ENCODE data around the gene NPHP1. TPM values are rescaled to one million over a fixed set of nuclear protein-coding genes. Genes with fewer than 3 reads are reported as not detected.

Gene NPHP1
- total and polyA plus RNA-seq, 2 donors (not counting 3 experiments of a cell fraction or from before 2014, with no cell fraction given), result 2.3 to 5.9 TPM

- intact Hi-C loops (cut with micrococcal nuclease) (no loop called here), dilution Hi-C loops (cut with MboI; ENCODE audit: extremely low pct_ligation_motif_present, low sequenced_read_pairs) (no loop called here)
- Histone ChIP-seq H3K27me3 (ENCODE audit: control insufficient read depth in 2 of 2, insufficient read depth in 2 of 2, low read length in 2 of 2) (no peaks in the 10 kb centered on the region), H3K9me1 (replicated peaks; ENCODE audit: control insufficient read depth, extremely low read depth, insufficient read depth, low read length) (no peaks in the 10 kb centered on the region), H3K4me3 (replicated peaks in 1 of 3; ENCODE audit: insufficient read depth in 1 of 3, low read depth in 1 of 3, low read length in 3 of 3) (no peak overlapping the region), H3K79me2 (ENCODE audit: control insufficient read depth, insufficient read depth, low read length) (no peaks in the 10 kb centered on the region), H3K9ac (replicated peaks; ENCODE audit: extremely low read depth, insufficient read depth, low read length) (no peak overlapping the region), H3K36me3 (ENCODE audit: control insufficient read depth in 2 of 2, extremely low read depth in 1 of 2, insufficient read depth in 2 of 2, low read length in 2 of 2) (no peaks in the 10 kb centered on the region), H4K20me1 (replicated peaks; ENCODE audit: control insufficient read depth, extremely low read depth, insufficient read depth, low read length) (no peaks in the 10 kb centered on the region), H2AFZ (ENCODE audit: low read depth, low read length) (no peak overlapping the region), H3K9me3 (replicated peaks; ENCODE audit: control insufficient read depth, insufficient read depth, low read length) (no peaks in the 10 kb centered on the region), H3K27ac (ENCODE audit: insufficient read depth, low read depth, low read length) (no peak overlapping the region), H3K4me1 (ENCODE audit: control insufficient read depth, extremely low read depth, insufficient read depth, low read length) (peaks cover 13% of the 10 kb centered on the region), H3K4me2 (ENCODE audit: insufficient read depth, low read length) (no peak overlapping the region)
- TF ChIP-seq POLR2AphosphoS5 (IDR thresholded peaks at IDR 0.05; ENCODE audit: insufficient read depth, low read depth, low read length) (no peak), POLR2A (IDR thresholded peaks at IDR 0.05; ENCODE audit: low read depth, low read length) (no peak), MYC (IDR thresholded peaks at IDR 0.05; ENCODE audit: low read depth, low read length) (no peak), FOS (IDR thresholded peaks at IDR 0.05; ENCODE audit: borderline replicate concordance, insufficient read depth, low read length) (no peak), CTCF (IDR thresholded peaks at IDR 0.05; ENCODE audit: extremely low read depth in 1 of 2, insufficient read depth in 1 of 2, low read depth in 1 of 2, low read length in 2 of 2) (no peak), GATA2 (IDR thresholded peaks at IDR 0.05; ENCODE audit: insufficient read depth, insufficient read length, low read depth, low read length) (no peak), EZH2 (IDR thresholded peaks at IDR 0.05; ENCODE audit: borderline replicate concordance, low read depth, low read length, severe bottlenecking) (no peak), JUN (IDR thresholded peaks at IDR 0.05; ENCODE audit: borderline replicate concordance, insufficient read depth, insufficient read length, low read depth) (no peak), MAX (IDR thresholded peaks at IDR 0.05; ENCODE audit: insufficient read depth, insufficient read length) (no peak)
- ChIA-PET POLR2A (no interaction called here), CTCF (interaction anchor here (1.6 to 2.0 kb wide), 2 partner anchors 10 to 19 kb away, joined by 4 to 6 read pairs; no protein-coding TSS in a partner anchor)
- BruUV-seq (replicated peaks), result no TSS peak
- FAIRE-seq (no peak), DNase-seq (ENCODE audit: low read depth, low spot score) (no peak)
These were observed 83.2 kb downstream of the NPHP1 start for GRCh38 chr2:110121592-110121991.
